HL-60 (cell line): Measurements from ENCODE around the gene SAP25.
A peak's percentile ranks its signal among the peaks of the same experiment; 100 is the strongest.

ENCODE experiments used
- DNase-seq, 2 experiments: peaks; one replicate each; pipeline ENCODE4 v3.0.0-alpha.2; 2010 to 2020; ENCODE audit warnings: low read depth in 1 of 2, low spot score in 1 of 2
- H3K27ac ChIP-seq: fragments of 250-450 bp; sonication (Bioruptor Pico); replicated peaks from 2 replicates; pipeline ENCODE4 v1.5.1; 2020; ENCODE audit warnings: mild to moderate bottlenecking, moderate library complexity
- H3K27me3 ChIP-seq: fragments of 250-450 bp; sonication (Bioruptor Pico); 2 replicates; pipeline ENCODE4 v1.5.1; 2021; ENCODE audit warnings: mild to moderate bottlenecking, moderate library complexity; ENCODE audit not compliant: insufficient read depth, poor library complexity, severe bottlenecking
- H3K4me3 ChIP-seq: replicated peaks from 2 replicates; pipeline ENCODE4 v1.5.1; 2011; ENCODE audit warnings: mild to moderate bottlenecking, control low read depth, low read length; ENCODE audit not compliant: insufficient read depth
- CTCF ChIP-seq: IDR thresholded peaks from one replicate; pipeline ENCODE4 v1.5.1; 2011; ENCODE audit warnings: low read length, control low read depth, inconsistent platforms; ENCODE audit not compliant: insufficient read depth
- GABPA ChIP-seq: IDR thresholded peaks from 2 replicates; pipeline ENCODE4 v1.6.1; 2012; ENCODE audit warnings: low read depth
- POLR2AphosphoS5 ChIP-seq: IDR thresholded peaks from 2 replicates; pipeline ENCODE4 v1.6.1; 2012; ENCODE audit warnings: low read depth
- SPI1 ChIP-seq: IDR thresholded peaks from 2 replicates; pipeline ENCODE4 v1.6.1; 2012; ENCODE audit warnings: low read depth, mild to moderate bottlenecking, borderline replicate concordance
- TF ChIP-seq, protein P1 (sequence below): IDR thresholded peaks from 2 replicates; pipeline ENCODE4 v1.6.1; 2012; ENCODE audit warnings: low read depth; ENCODE audit not compliant: insufficient replicate concordance

SAP25 gene

GRCh38 chr7:100561491-100562194 is 12.1 kb downstream of the SAP25 start:
- H3K27ac ChIP-seq: no peak overlapping the region
- TF ChIP-seq SPI1 (no peak), CTCF (no peak), GABPA (no peak), POLR2AphosphoS5 (no peak)
- TF ChIP-seq, protein P1, sequence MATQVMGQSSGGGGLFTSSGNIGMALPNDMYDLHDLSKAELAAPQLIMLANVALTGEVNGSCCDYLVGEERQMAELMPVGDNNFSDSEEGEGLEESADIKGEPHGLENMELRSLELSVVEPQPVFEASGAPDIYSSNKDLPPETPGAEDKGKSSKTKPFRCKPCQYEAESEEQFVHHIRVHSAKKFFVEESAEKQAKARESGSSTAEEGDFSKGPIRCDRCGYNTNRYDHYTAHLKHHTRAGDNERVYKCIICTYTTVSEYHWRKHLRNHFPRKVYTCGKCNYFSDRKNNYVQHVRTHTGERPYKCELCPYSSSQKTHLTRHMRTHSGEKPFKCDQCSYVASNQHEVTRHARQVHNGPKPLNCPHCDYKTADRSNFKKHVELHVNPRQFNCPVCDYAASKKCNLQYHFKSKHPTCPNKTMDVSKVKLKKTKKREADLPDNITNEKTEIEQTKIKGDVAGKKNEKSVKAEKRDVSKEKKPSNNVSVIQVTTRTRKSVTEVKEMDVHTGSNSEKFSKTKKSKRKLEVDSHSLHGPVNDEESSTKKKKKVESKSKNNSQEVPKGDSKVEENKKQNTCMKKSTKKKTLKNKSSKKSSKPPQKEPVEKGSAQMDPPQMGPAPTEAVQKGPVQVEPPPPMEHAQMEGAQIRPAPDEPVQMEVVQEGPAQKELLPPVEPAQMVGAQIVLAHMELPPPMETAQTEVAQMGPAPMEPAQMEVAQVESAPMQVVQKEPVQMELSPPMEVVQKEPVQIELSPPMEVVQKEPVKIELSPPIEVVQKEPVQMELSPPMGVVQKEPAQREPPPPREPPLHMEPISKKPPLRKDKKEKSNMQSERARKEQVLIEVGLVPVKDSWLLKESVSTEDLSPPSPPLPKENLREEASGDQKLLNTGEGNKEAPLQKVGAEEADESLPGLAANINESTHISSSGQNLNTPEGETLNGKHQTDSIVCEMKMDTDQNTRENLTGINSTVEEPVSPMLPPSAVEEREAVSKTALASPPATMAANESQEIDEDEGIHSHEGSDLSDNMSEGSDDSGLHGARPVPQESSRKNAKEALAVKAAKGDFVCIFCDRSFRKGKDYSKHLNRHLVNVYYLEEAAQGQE: no peak
- no peak for DNase-seq
- H3K4me3 ChIP-seq: no peak overlapping the region
- H3K27me3 ChIP-seq: no peaks in the 10 kb centered on the region

- H3K4me3 ChIP-seq: no peak overlapping the region
- no peak for DNase-seq
- no peaks in the 10 kb centered on the region for H3K27me3 ChIP-seq
- no peak overlapping the region for H3K27ac ChIP-seq
- TF ChIP-seq, protein P1: no peak
- TF ChIP-seq SPI1 (no peak), CTCF (no peak), GABPA (no peak), POLR2AphosphoS5 (no peak)
Observed at GRCh38 chr7:100559127-100559526, 14.6 kb downstream of the SAP25 start.

- Histone ChIP-seq H3K4me3 (no peak overlapping the region), H3K27ac (peak overlapping the region; percentile 22; the same call in 1 of the 2 replicates)
- DNase-seq: peak in 1 of 2 experiments; percentile 68
Observed at GRCh38 chr7:100556541-100556940, 17.2 kb downstream of the SAP25 start.

More at GRCh38 chr7:100556541-100556940, 17.2 kb downstream of the SAP25 start:
- TF ChIP-seq CTCF: no peak
- no peak for TF ChIP-seq POLR2AphosphoS5
- no peak for TF ChIP-seq SPI1
- TF ChIP-seq, protein P1: no peak
- no peak for TF ChIP-seq GABPA
- no peaks in the 10 kb centered on the region for H3K27me3 ChIP-seq
